Neural cell (in vitro differentiated cells): ENCODE measurements around the gene AP2A2. TPM values are rescaled to one million over a fixed set of nuclear protein-coding genes. Genes with fewer than 3 reads are reported as not detected.

Experiments
- H2AFZ ChIP-seq: fragments of 200-600, 300-800 bp; sonication (generic), shearing (Covaris generic); 2 replicates; pipeline ENCODE4 v1.6.0; 2014; ENCODE audit warnings: low read depth, mild to moderate bottlenecking, antibody characterized with exemption, low read length, moderate library complexity
- H3F3A ChIP-seq: fragments of 200-600 bp; shearing (Covaris generic); 2 replicates; pipeline ENCODE4 v1.6.1; 2016; ENCODE audit warnings: mild to moderate bottlenecking, moderate library complexity, mixed read lengths, antibody characterized with exemption, low read length; ENCODE audit not compliant: insufficient read depth, poor library complexity, severe bottlenecking
- H3K27ac ChIP-seq: fragments of 200-600, 300-800 bp; sonication (generic), shearing (Covaris generic); 2 replicates; pipeline ENCODE4 v1.5.1; 2014; ENCODE audit warnings: mild to moderate bottlenecking, low read length, moderate library complexity
- H3K27me3 ChIP-seq: fragments of 300-800, 200-600 bp; sonication (generic), shearing (Covaris generic); 2 replicates; pipeline ENCODE4 v1.6.0; 2014; ENCODE audit warnings: mild to moderate bottlenecking, low read depth, low read length, moderate library complexity; ENCODE audit not compliant: insufficient read depth
- H3K36me3 ChIP-seq: fragments of 300-800, 200-600 bp; sonication (generic), shearing (Covaris generic); 2 replicates; pipeline ENCODE4 v1.5.1; 2014; ENCODE audit warnings: mild to moderate bottlenecking, antibody characterized with exemption, low read length, moderate library complexity; ENCODE audit not compliant: insufficient read depth
- H3K4me2 ChIP-seq: fragments of 300-800, 200-600 bp; sonication (generic), shearing (Covaris generic); 2 replicates; pipeline ENCODE4 v1.6.0; 2014; ENCODE audit warnings: mild to moderate bottlenecking, low read length
- H3K4me3 ChIP-seq: fragments of 300-800, 200-600 bp; sonication (generic), shearing (Covaris generic); 2 replicates; pipeline ENCODE4 v1.5.1; 2014; ENCODE audit warnings: mild to moderate bottlenecking, low read length, moderate library complexity
- H3K79me2 ChIP-seq: fragments of 200-600 bp; shearing (Covaris generic); replicated peaks from 2 replicates; pipeline ENCODE4 v1.6.0; 2014; ENCODE audit warnings: mild to moderate bottlenecking, low read length, moderate library complexity; ENCODE audit not compliant: insufficient read depth
- H3K9ac ChIP-seq: fragments of 300-800, 200-600 bp; sonication (generic), shearing (Covaris generic); 2 replicates; pipeline ENCODE4 v1.6.1; 2016; ENCODE audit warnings: mild to moderate bottlenecking, low read length, mixed read lengths
- H3K9me2 ChIP-seq: fragments of 200-600 bp; shearing (Covaris generic); 2 replicates; pipeline ENCODE4 v1.6.1; 2016; ENCODE audit warnings: mild to moderate bottlenecking, low read length, mixed read lengths; ENCODE audit not compliant: insufficient read depth
- H3K9me3 ChIP-seq: fragments of 200-600, 300-800 bp; sonication (generic), shearing (Covaris generic); 2 replicates; pipeline ENCODE4 v1.6.1; 2016; ENCODE audit warnings: mild to moderate bottlenecking, mixed run types, low read length, moderate library complexity, mixed read lengths
- H4K20me1 ChIP-seq: fragments of 200-600 bp; shearing (Covaris generic); 2 replicates; pipeline ENCODE4 v1.6.1; 2016; ENCODE audit warnings: mild to moderate bottlenecking, mixed run types; ENCODE audit not compliant: insufficient read depth
- CTCF ChIP-seq: fragments of 450-650 bp; IDR thresholded peaks from 2 replicates; pipeline ENCODE4 v1.5.1; 2014; ENCODE audit warnings: antibody characterized with exemption, mild to moderate bottlenecking, moderate library complexity; ENCODE audit not compliant: poor library complexity, severe bottlenecking
- EP300 ChIP-seq: fragments of 450-650 bp; conservative IDR thresholded peaks from 2 replicates; pipeline ENCODE4 v1.6.1; 2014; ENCODE audit warnings: antibody characterized with exemption, mild to moderate bottlenecking, moderate library complexity; ENCODE audit not compliant: poor library complexity, severe bottlenecking
- MXI1 ChIP-seq: fragments of 450-650 bp; conservative IDR thresholded peaks from 2 replicates; pipeline ENCODE4 v1.6.1; 2014; ENCODE audit warnings: antibody characterized with exemption, mild to moderate bottlenecking; ENCODE audit not compliant: poor library complexity, severe bottlenecking
- POLR2AphosphoS5 ChIP-seq: IDR thresholded peaks from 2 replicates; pipeline ENCODE4 v1.6.1; 2012
- RAD21 ChIP-seq: fragments of 450-650 bp; conservative IDR thresholded peaks from 2 replicates; pipeline ENCODE4 v1.6.1; 2014; ENCODE audit warnings: antibody characterized with exemption, mild to moderate bottlenecking, moderate library complexity
- REST ChIP-seq: IDR thresholded peaks from 2 replicates; pipeline ENCODE4 v1.6.1; 2012; ENCODE audit warnings: borderline replicate concordance
- TAF1 ChIP-seq: IDR thresholded peaks from 2 replicates; pipeline ENCODE4 v1.6.1; 2012; ENCODE audit warnings: low read depth
- polyA plus RNA-seq: library from polyadenylated mRNA; depleted of rRNA; stranded (reverse); fragments of >200 nt; gene quantifications from 2 replicates; pipeline ENCODE4 v1.2.3, GENCODE V29; 2014

AP2A2 gene
- polyA plus RNA-seq, 1 donor from 2014 or later, result 46.5 TPM

- Histone ChIP-seq H3K36me3 (no peaks in the 10 kb centered on the region), H3K4me2 (no peak overlapping the region), H3K4me3 (no peak overlapping the region), H3K9me3 (no peaks in the 10 kb centered on the region), H4K20me1 (no peaks in the 10 kb centered on the region), H3F3A (no peaks in the 10 kb centered on the region), H3K9ac (no peak overlapping the region), H3K27me3 (no peaks in the 10 kb centered on the region), H3K9me2 (no peaks in the 10 kb centered on the region), H2AFZ (no peak overlapping the region), H3K27ac (no peak overlapping the region), H3K79me2 (peaks cover 8% of the 10 kb centered on the region)
- TF ChIP-seq CTCF, result no peak
- no peak for TF ChIP-seq POLR2AphosphoS5
- no peak for TF ChIP-seq TAF1
- TF ChIP-seq REST, result no peak
- TF ChIP-seq RAD21, result no peak
- no peak for TF ChIP-seq EP300
Measured at GRCh38 chr11:921921-922678, 3.6 kb upstream of the AP2A2 start.

- no peaks in the 10 kb centered on the region for H3K9me2 ChIP-seq
- no peaks in the 10 kb centered on the region for H3K27me3 ChIP-seq
- no peaks in the 10 kb centered on the region for H4K20me1 ChIP-seq
- no peak overlapping the region for H3K9ac ChIP-seq
- no peaks in the 10 kb centered on the region for H3F3A ChIP-seq
- peaks cover 25% of the 10 kb centered on the region for H3K79me2 ChIP-seq
- H3K4me3 ChIP-seq, result no peak overlapping the region
- H3K4me2 ChIP-seq, result no peak overlapping the region
- no peaks in the 10 kb centered on the region for H3K36me3 ChIP-seq
- H2AFZ ChIP-seq, result no peak overlapping the region
- H3K9me3 ChIP-seq, result no peaks in the 10 kb centered on the region
- no peak overlapping the region for H3K27ac ChIP-seq
- TF ChIP-seq REST (no peak), CTCF (no peak), MXI1 (no peak), TAF1 (no peak), POLR2AphosphoS5 (no peak), RAD21 (no peak)
Measured at GRCh38 chr11:923691-924405, 1.8 kb upstream of the AP2A2 start.
